Gastroesophageal sphincter (tissue), 3 donors: Measurements from ENCODE around the gene CPHXL2.

ENCODE experiments used
- POLR2A ChIP-seq, 2 donors: fragments of 450-650 bp; IDR thresholded peaks; one replicate each; pipeline ENCODE4 v1.6.1; 2017; ENCODE audit warnings: antibody characterized with exemption in 2 of 2, mild to moderate bottlenecking in 2 of 2, moderate library complexity in 1 of 2
- TF ChIP-seq, protein P1 (sequence below), 4 experiments: fragments of 200-600 bp in 2 of 4; fragments of 450-650 bp in 2 of 4; sonication (generic) in 1 of 4; IDR thresholded peaks; one replicate each; pipeline ENCODE4 v1.5.1; 2017 to 2019; ENCODE audit warnings: antibody characterized with exemption in 4 of 4, mild to moderate bottlenecking in 2 of 4, moderate library complexity in 2 of 4

DNA sequence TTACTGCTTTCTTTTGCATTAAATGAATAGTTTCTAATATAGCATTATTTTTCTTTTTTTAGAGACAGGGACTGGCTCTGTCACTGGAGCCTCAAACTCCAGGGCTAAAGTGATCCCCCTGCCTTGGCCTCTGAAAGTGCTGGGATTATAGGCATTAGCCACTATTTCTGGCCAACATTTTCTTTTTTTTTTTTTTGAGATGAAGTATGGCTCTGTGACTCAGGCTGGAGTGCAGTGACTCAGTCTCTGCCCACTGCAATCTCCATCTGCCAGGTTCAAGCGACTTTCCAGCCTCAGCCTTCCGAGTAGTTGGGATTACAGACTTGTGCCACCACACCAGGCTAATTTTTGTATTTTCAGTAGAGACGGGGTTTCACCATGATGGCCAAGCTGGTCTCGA lies 26.5 kb upstream of the CPHXL2 start:
- no peak for TF ChIP-seq POLR2A (IDR thresholded peaks at IDR 0.05)
- TF ChIP-seq, protein P1, sequence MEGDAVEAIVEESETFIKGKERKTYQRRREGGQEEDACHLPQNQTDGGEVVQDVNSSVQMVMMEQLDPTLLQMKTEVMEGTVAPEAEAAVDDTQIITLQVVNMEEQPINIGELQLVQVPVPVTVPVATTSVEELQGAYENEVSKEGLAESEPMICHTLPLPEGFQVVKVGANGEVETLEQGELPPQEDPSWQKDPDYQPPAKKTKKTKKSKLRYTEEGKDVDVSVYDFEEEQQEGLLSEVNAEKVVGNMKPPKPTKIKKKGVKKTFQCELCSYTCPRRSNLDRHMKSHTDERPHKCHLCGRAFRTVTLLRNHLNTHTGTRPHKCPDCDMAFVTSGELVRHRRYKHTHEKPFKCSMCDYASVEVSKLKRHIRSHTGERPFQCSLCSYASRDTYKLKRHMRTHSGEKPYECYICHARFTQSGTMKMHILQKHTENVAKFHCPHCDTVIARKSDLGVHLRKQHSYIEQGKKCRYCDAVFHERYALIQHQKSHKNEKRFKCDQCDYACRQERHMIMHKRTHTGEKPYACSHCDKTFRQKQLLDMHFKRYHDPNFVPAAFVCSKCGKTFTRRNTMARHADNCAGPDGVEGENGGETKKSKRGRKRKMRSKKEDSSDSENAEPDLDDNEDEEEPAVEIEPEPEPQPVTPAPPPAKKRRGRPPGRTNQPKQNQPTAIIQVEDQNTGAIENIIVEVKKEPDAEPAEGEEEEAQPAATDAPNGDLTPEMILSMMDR (IDR thresholded peaks at IDR 0.05): no peak
